Smooth muscle cell of the coronary artery (primary cell): Measurements from ENCODE around the gene TIPRL. TPM values are rescaled to one million over a fixed set of nuclear protein-coding genes. Genes with fewer than 3 reads are reported as not detected.

Experiments
- total RNA-seq: library from RNA; depleted of rRNA; stranded (reverse); fragments of >200 nt; gene quantifications from 2 replicates; pipeline ENCODE4 v1.2.3, GENCODE V29; 2014; ENCODE audit warnings: low replicate concordance

Gene TIPRL
- 36.7 and 61.2 TPM in 2 replicates for total RNA-seq

GRCh38 chr1:168178638-168179437 lies at the start of gene TIPRL:
Gene TIPRL (plus strand): TSS chr1:168178962. CDS start chr1:168179078, 116 bp downstream.

GRCh38 chr1:168136709-168137514 lies 41.9 kb upstream of the TIPRL start, which contains the start of gene GPR161:
Gene GPR161 (minus strand): TSS chr1:168136930. CDS start chr1:168104850, 32,080 bp downstream.

GRCh38 chr1:168225476-168226190 lies 46.9 kb downstream of the TIPRL start, which contains the start of gene SFT2D2:
Gene SFT2D2 (plus strand): TSS chr1:168226004. CDS start chr1:168226080, 76 bp downstream.

Other genes starting within 250 kb of the TIPRL start
- gene DCAF6, start 242.3 kb upstream of the TIPRL start, total RNA-seq: 47.3 and 70.4 TPM in 2 replicates
- gene MPC2, start 241.9 kb upstream of the TIPRL start, total RNA-seq: 19.7 and 36.1 TPM in 2 replicates
- gene GPR161, start 42.0 kb upstream of the TIPRL start, total RNA-seq: 14.3 and 20.0 TPM in 2 replicates
- gene SFT2D2, start 47.0 kb downstream of the TIPRL start, total RNA-seq: 33.3 and 79.1 TPM in 2 replicates
- 0.53 and 1.4 TPM in 2 replicates for gene TBX19, start 101.9 kb downstream of the TIPRL start, total RNA-seq